HG03457 (cell line): ENCODE data around the gene DDC.
"Not testable (repeated sequence)": the region's sequence is repeated elsewhere in the genome, so short reads cannot be mapped to it uniquely, and the experiment has no call there.

Source experiments
- ATAC-seq: cut with Tn5 transposase; IDR thresholded peaks from one replicate; pipeline ENCODE4 v1.9.1; 2021; ENCODE audit warnings: moderate number of reproducible peaks; ENCODE audit not compliant: unreplicated experiment

Gene DDC

GRCh38 chr7:50462361-50462760 is 102.8 kb downstream of the DDC start:
- ATAC-seq, result no peak

GRCh38 chr7:50461695-50462094 is 103.5 kb downstream of the DDC start:
- no peak for ATAC-seq

GRCh38 chr7:50459183-50459582 is 106.0 kb downstream of the DDC start:
- ATAC-seq, result not testable (repeated sequence)

GRCh38 chr7:50458651-50459050 is 106.6 kb downstream of the DDC start:
- ATAC-seq, result not testable (repeated sequence)

- ATAC-seq, result no peak
Measured at GRCh38 chr7:50456371-50457123, 108.7 kb downstream of the DDC start.

GRCh38 chr7:50455658-50456057 is 109.5 kb downstream of the DDC start:
- ATAC-seq, result no peak

GRCh38 chr7:50454968-50455367 is 110.2 kb downstream of the DDC start:
- ATAC-seq, result no peak

GRCh38 chr7:50450590-50451032 is 114.6 kb downstream of the DDC start:
- peak; percentile 10 for ATAC-seq

- peak; percentile 86 for ATAC-seq
Measured at GRCh38 chr7:50449881-50450589, 115.2 kb downstream of the DDC start, which contains the start of gene FIGNL1. Gene FIGNL1 (minus strand): TSS chr7:50450350. CDS start chr7:50447287, 3,063 bp downstream.

- ATAC-seq, result no peak
Measured at GRCh38 chr7:50449501-50449880, 115.7 kb downstream of the DDC start.

- no peak for ATAC-seq
Measured at GRCh38 chr7:50448823-50449222, 116.4 kb downstream of the DDC start.

GRCh38 chr7:50446542-50446960 is 118.7 kb downstream of the DDC start:
- no peak for ATAC-seq

GRCh38 chr7:50436133-50436806 is 128.9 kb downstream of the DDC start:
- no peak for ATAC-seq

GRCh38 chr7:50431722-50432305 is 133.4 kb downstream of the DDC start:
- no peak for ATAC-seq

GRCh38 chr7:50431316-50431715 is 133.9 kb downstream of the DDC start:
- no peak for ATAC-seq

GRCh38 chr7:50428911-50429310 is 136.3 kb downstream of the DDC start:
- no peak for ATAC-seq

- no peak for ATAC-seq
Measured at GRCh38 chr7:50427518-50427917, 137.7 kb downstream of the DDC start.

GRCh38 chr7:50426280-50427045 is 138.7 kb downstream of the DDC start:
- ATAC-seq, result no peak

GRCh38 chr7:50425318-50425717 is 139.9 kb downstream of the DDC start:
- ATAC-seq, result no peak

- ATAC-seq, result no peak
Measured at GRCh38 chr7:50423860-50424259, 141.3 kb downstream of the DDC start.

GRCh38 chr7:50422858-50423257 is 142.3 kb downstream of the DDC start:
- no peak for ATAC-seq
